ENCODE data around the gene ETV3L. TPM values are rescaled to one million over a fixed set of nuclear protein-coding genes. Genes with fewer than 3 reads are reported as not detected.
"Not testable (repeated sequence)": the region's sequence is repeated elsewhere in the genome, so short reads cannot be mapped to it uniquely, and the experiment has no call there.

Gene ETV3L
- total RNA-seq, 1 experiment from 2014 or later: not detected

- H3K36me3 ChIP-seq: no peaks in the 10 kb centered on the region
- H3K4me1 ChIP-seq (replicated peaks): no peaks in the 10 kb centered on the region
- DNase-seq (ENCODE audit: low read depth in 1 of 2, low spot score in 2 of 2): no peak
- no peak overlapping the region for H3K4me3 ChIP-seq
- no peak overlapping the region for H3K27ac ChIP-seq
- peaks cover 17% of the 10 kb centered on the region; the same call in 1 of the 2 replicates for H3K27me3 ChIP-seq (replicated peaks)
- no peaks in the 10 kb centered on the region for H3K9me3 ChIP-seq (replicated peaks)
These were observed 30.0 kb downstream of the ETV3L start for GRCh38 chr1:157069601-157070000.

GRCh38 chr1:157059241-157059640, 40.4 kb downstream of the ETV3L start:
- not testable (repeated sequence) for H3K9me3 ChIP-seq (replicated peaks); H3K4me1 ChIP-seq (replicated peaks); H3K27ac ChIP-seq; H3K27me3 ChIP-seq (replicated peaks); H3K36me3 ChIP-seq; DNase-seq (ENCODE audit: low read depth in 1 of 2, low spot score in 2 of 2); H3K4me3 ChIP-seq

- H3K9me3 ChIP-seq (replicated peaks): no peaks in the 10 kb centered on the region; the same call in 1 of the 2 replicates
- no peak overlapping the region for H3K27ac ChIP-seq
- no peak overlapping the region for H3K4me3 ChIP-seq
- peaks cover 2% of the 10 kb centered on the region; the same call in 1 of the 2 replicates for H3K27me3 ChIP-seq (replicated peaks)
- no peak for DNase-seq (ENCODE audit: low read depth in 1 of 2, low spot score in 2 of 2)
- H3K36me3 ChIP-seq: no peaks in the 10 kb centered on the region
- no peaks in the 10 kb centered on the region for H3K4me1 ChIP-seq (replicated peaks)
These were observed 43.3 kb downstream of the ETV3L start for GRCh38 chr1:157056269-157056668.

- H3K4me3 ChIP-seq: not testable (repeated sequence)
These were observed 43.9 kb downstream of the ETV3L start for GRCh38 chr1:157055729-157056128.

GRCh38 chr1:157050836-157051235, 48.8 kb downstream of the ETV3L start:
- no peak overlapping the region for H3K27ac ChIP-seq
- H3K36me3 ChIP-seq: peaks cover under 1% of the 10 kb centered on the region; the same call in 1 of the 2 replicates
- peaks cover 8% of the 10 kb centered on the region for H3K4me1 ChIP-seq (replicated peaks)
- H3K27me3 ChIP-seq (replicated peaks): peaks cover 7% of the 10 kb centered on the region; the same call in 1 of the 2 replicates
- H3K4me3 ChIP-seq: no peak overlapping the region
- H3K9me3 ChIP-seq (replicated peaks): peaks cover 3% of the 10 kb centered on the region; the same call in 1 of the 2 replicates
- DNase-seq (ENCODE audit: low read depth in 1 of 2, low spot score in 2 of 2): no peak

More at GRCh38 chr1:157055729-157056128, 43.9 kb downstream of the ETV3L start:
- not testable (repeated sequence) for H3K9me3 ChIP-seq (replicated peaks); H3K36me3 ChIP-seq; H3K4me1 ChIP-seq (replicated peaks); H3K27ac ChIP-seq; H3K27me3 ChIP-seq (replicated peaks); DNase-seq (ENCODE audit: low read depth in 1 of 2, low spot score in 2 of 2)

GRCh38 chr1:157047062-157047410, 52.6 kb downstream of the ETV3L start:
- Histone ChIP-seq H3K4me3 (no peak overlapping the region), H3K27me3 (replicated peaks) (0 out of 2 replicates have a peak, but pooled peaks cover 7% of the 10 kb centered on the region), H3K9me3 (replicated peaks) (0 out of 2 replicates have a peak, but pooled peaks cover 4% of the 10 kb centered on the region), H3K27ac (no peak overlapping the region), H3K4me1 (replicated peaks) (peaks cover 27% of the 10 kb centered on the region), H3K36me3 (peaks cover 4% of the 10 kb centered on the region)
- DNase-seq (ENCODE audit: low read depth in 1 of 2, low spot score in 2 of 2): no peak

- H3K4me3 ChIP-seq: peak within 1 kb of the TSS; percentile 91
- DNase-seq (ENCODE audit: low read depth in 1 of 2, low spot score in 2 of 2): peak; percentile 92 to 94
These were observed 54.1 kb downstream of the ETV3L start, which contains the start of gene ARHGEF11 for GRCh38 chr1:157045250-157046218. Gene ARHGEF11 (minus strand): TSS chr1:157045742. CDS start chr1:157044330, 1,412 bp downstream.

GRCh38 chr1:157044326-157044725, 55.3 kb downstream of the ETV3L start:
- no peaks in the 10 kb centered on the region for H3K27me3 ChIP-seq (replicated peaks)
- peaks cover 11% of the 10 kb centered on the region for H3K36me3 ChIP-seq
- no peak overlapping the region for H3K27ac ChIP-seq
- H3K4me1 ChIP-seq (replicated peaks): peaks cover 37% of the 10 kb centered on the region
- 0 out of 2 replicates have a peak, but pooled peaks cover 4% of the 10 kb centered on the region for H3K9me3 ChIP-seq (replicated peaks)
- DNase-seq (ENCODE audit: low read depth in 1 of 2, low spot score in 2 of 2): no peak
- H3K4me3 ChIP-seq: peak overlapping the region; percentile 91

More at GRCh38 chr1:157045250-157046218, 54.1 kb downstream of the ETV3L start, which contains the start of gene ARHGEF11:
- H3K27ac ChIP-seq: peak within 1 kb of the TSS; percentile 66
- peaks cover 11% of the 10 kb centered on the region for H3K36me3 ChIP-seq
- H3K9me3 ChIP-seq (replicated peaks): 0 out of 2 replicates have a peak, but pooled peaks cover 4% of the 10 kb centered on the region
- H3K4me1 ChIP-seq (replicated peaks): peaks cover 37% of the 10 kb centered on the region
- 0 out of 2 replicates have a peak, but pooled peaks cover 5% of the 10 kb centered on the region for H3K27me3 ChIP-seq (replicated peaks)

DNA sequence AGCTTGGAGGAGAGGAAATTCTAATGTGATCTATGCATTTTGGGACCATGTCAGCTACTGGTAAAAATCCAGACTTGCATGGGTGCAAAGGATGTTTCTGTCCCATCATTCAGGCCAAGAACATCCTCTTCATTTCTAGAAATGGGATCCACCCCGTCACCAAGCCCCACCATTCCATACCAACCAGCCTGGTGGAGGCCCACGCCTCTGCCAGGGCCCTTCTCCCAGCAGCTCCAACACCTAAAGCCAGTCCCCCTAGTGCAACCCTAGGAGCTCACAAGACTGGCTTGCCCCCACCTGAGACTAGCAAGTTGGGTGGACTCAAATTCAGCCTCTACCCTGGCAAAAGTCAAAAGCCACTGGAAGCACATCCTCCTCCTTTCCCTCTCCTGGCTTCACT, 55.9 kb downstream of the ETV3L start:
- no peak for DNase-seq (ENCODE audit: low read depth in 1 of 2, low spot score in 2 of 2)
- Histone ChIP-seq H3K4me1 (replicated peaks) (peaks cover 37% of the 10 kb centered on the region), H3K27me3 (replicated peaks) (no peaks in the 10 kb centered on the region), H3K36me3 (peaks cover 11% of the 10 kb centered on the region), H3K9me3 (replicated peaks) (0 out of 2 replicates have a peak, but pooled peaks cover 4% of the 10 kb centered on the region), H3K27ac (no peak overlapping the region), H3K4me3 (peak overlapping the region; percentile 91)

GRCh38 chr1:157042846-157043245, 56.8 kb downstream of the ETV3L start:
- DNase-seq (ENCODE audit: low read depth in 1 of 2, low spot score in 2 of 2): no peak
- Histone ChIP-seq H3K27me3 (replicated peaks) (no peaks in the 10 kb centered on the region), H3K27ac (no peak overlapping the region), H3K4me3 (no peak overlapping the region), H3K4me1 (replicated peaks) (peaks cover 37% of the 10 kb centered on the region), H3K9me3 (replicated peaks) (0 out of 2 replicates have a peak, but pooled peaks cover 4% of the 10 kb centered on the region), H3K36me3 (peaks cover 11% of the 10 kb centered on the region)

Other genes starting within 250 kb of the ETV3L start
- gene INSRR, start 240.7 kb downstream of the ETV3L start, total RNA-seq (2014; rRNA removed; shearing (Covaris generic)): not detected in 2 replicates
- gene NTRK1, start 238.9 kb downstream of the ETV3L start, total RNA-seq (2014; rRNA removed; shearing (Covaris generic)): not detected in 2 replicates
- gene PEAR1, start 206.1 kb downstream of the ETV3L start, total RNA-seq (2014; rRNA removed; shearing (Covaris generic)): 0.53 and 1.0 TPM in 2 replicates
- not detected in 2 replicates for gene LRRC71, start 179.2 kb downstream of the ETV3L start, total RNA-seq (2014; rRNA removed; shearing (Covaris generic))
- 21.8 and 29.4 TPM in 2 replicates for gene ARHGEF11, start 54.1 kb downstream of the ETV3L start, total RNA-seq (2014; rRNA removed; shearing (Covaris generic))
- gene ETV3, start 38.6 kb upstream of the ETV3L start, total RNA-seq (2014; rRNA removed; shearing (Covaris generic)): 7.9 and 11.2 TPM in 2 replicates

All from SJSA1 (cell line).